ENCODE data around the gene ARHGAP24.
"Not testable (repeated sequence)": the region's sequence is repeated elsewhere in the genome, so short reads cannot be mapped to it uniquely, and the experiment has no call there.

ARHGAP24 gene

GRCh38 chr4:85929961-85930665 lies 455.2 kb downstream of the ARHGAP24 start:
- no peak for DNase-seq

DNA sequence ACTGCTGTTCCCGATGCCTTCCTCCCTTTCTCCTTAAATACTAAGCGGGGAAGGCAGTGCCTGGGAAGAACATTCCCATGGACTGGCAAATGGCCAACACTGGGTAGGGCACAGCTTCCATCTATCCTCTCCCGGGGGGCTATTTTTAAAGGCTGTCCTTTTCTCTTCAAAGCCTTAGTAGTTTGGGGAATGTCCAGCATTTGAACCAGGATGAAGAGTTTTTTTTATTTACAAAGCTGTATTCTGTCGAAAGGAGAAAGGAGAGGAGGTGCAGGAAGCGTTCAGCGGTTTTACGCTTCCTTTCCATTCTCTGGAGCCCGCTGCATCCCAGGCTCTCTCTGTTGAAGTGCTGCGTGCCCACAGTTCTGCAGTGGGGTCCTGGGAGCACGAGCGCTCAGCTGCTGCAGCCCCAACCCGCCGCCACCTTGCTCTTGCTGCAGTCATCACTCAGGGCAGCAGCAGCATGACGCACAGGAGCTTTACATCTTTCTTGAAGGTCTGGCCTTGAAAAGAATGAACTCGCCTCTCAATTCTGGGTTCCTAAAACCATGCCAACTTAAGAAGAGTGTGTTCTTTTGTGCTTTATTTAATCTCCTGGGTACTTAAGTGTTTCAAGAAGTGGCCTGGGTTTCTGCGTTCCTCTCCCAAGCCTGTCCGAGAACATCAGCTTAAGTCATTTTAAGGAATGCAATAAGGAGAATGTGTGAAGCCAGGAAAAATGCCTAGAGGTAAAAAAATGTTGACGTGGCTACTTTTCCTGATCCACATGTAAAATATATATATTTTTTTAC lies 457.7 kb downstream of the ARHGAP24 start:
- no peak for DNase-seq

DNA sequence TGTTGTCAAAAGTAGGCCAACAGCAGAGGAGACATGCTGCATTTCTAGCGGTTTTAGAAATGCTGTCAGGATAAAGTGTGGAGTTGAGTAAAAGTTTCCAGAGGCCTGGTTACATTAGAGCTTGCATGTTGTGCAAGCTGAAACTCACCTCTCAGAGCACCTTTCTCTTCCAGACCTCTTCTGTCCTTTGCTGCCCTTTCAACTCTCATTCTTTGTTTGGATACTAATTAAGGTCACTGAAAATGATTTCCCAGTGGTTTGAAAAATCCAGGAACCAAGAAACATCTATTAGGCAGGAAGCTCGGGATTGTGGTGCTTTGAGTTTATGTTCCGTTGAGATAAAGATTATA lies 458.3 kb downstream of the ARHGAP24 start:
- DNase-seq: no peak

GRCh38 chr4:85937507-85937906 lies 462.6 kb downstream of the ARHGAP24 start:
- DNase-seq: no peak

DNA sequence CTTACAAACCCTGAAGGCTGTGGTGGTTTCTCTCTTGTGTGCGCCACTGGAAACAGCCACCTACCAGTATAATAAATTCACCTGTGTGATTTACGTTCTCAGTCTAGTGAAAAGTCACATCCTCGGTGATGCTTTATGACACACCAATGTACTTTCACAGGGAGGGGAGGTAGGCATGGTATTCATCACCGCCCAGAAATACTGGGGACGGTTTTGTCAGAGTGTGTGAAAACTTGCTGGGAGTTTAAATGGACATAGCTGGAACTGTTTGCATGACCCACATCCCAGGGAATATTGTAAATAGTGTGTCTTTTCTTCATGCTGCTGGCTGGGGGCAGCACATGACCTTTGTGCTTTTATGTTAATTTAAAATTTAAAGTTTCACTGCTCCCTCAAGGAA lies 463.1 kb downstream of the ARHGAP24 start:
- DNase-seq: no peak

DNA sequence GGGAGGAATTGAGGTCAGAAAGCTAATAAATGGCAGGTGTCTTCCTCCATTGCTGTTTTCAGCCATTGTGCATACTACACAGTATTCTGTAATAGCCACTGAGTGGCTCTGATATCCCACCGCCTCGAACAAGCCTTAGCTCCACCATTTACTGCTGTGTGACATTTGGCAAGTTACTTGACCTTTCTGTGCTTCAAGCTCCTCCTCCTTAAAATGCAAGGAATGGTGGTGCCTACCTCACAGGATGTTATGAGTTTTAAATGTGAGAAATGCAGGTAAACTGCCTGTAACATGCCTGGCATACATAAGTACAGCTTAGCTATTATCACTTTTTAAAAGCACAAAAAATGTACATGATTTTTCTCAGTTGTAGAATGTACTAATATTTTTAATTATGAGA lies 464.0 kb downstream of the ARHGAP24 start:
- DNase-seq: no peak

GRCh38 chr4:85939595-85939994 lies 464.6 kb downstream of the ARHGAP24 start:
- no peak for DNase-seq

- DNase-seq: no peak
Observed at GRCh38 chr4:85940151-85940550, 465.2 kb downstream of the ARHGAP24 start.

DNA sequence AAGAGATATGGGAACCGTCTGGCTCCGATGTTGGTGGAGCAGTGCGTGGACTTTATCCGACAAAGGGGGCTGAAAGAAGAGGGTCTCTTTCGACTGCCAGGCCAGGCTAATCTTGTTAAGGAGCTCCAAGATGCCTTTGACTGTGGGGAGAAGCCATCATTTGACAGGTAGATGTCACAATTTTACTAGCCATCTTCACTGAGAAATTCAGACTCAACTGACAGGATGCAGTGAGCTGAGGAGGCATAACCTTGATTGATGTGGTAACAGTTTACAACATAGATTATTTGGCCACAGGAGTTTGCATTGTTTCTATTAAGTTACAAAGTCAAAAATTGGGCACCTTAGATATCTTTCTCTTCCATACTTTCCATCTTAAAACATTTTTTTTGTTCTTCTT lies 467.2 kb downstream of the ARHGAP24 start:
- no peak for DNase-seq

DNA sequence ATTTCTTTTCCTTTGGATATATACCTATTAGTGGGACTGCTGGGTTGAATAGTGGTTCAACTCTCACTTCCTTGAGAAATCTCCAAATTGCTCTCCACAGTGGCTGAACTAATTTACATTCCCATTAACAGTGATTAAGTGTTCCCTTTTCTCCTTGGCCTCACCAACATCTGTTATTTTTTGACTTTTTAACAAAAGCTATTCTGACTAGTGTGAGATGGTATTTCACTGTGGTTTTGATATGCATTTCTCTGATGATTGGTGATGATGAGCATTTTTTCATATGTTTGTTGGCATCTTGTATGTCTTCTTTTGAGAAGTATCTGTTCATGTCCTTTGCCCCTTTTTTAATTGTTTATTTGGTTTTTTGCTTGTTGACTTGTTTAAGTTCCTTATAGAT lies 471.9 kb downstream of the ARHGAP24 start:
- no peak for DNase-seq

GRCh38 chr4:85951099-85951498 lies 476.1 kb downstream of the ARHGAP24 start:
- no peak for DNase-seq

- no peak for DNase-seq
Observed at GRCh38 chr4:85952528-85952927, 477.6 kb downstream of the ARHGAP24 start.

GRCh38 chr4:85952972-85953650 lies 478.2 kb downstream of the ARHGAP24 start:
- DNase-seq: no peak

- DNase-seq: no peak
Observed at GRCh38 chr4:85953651-85954018, 478.7 kb downstream of the ARHGAP24 start.

DNA sequence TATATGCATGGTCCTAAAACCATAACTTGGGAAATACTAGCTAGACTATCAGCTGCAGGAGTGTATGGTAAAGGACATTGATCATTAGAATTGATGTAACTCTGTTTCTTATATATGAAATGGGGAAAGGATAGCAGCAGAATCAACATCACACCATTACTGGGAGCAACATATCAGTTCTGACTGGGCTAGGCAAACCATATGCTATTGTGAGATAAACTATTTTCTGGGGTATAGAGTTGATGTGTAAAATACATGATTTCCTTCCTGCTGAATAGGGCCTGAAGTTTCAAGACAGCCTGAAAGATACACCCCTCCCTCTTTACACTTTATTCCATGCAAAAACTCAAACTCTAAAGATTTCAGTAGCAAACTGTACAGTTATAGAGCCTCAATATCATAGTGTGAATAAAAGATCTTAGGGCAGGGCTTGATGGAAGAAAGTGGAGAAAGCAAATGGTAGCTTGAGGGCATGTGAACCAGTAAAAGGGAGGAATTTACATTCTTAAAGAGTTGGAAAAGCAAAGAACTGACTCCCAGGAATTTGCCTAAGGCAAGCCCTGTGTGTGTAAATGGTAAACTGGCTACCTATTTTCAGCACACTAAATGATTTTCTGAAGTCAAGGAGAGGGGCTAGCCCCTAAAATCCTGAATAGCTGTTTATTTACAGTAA lies 480.8 kb downstream of the ARHGAP24 start:
- no peak for DNase-seq

DNA sequence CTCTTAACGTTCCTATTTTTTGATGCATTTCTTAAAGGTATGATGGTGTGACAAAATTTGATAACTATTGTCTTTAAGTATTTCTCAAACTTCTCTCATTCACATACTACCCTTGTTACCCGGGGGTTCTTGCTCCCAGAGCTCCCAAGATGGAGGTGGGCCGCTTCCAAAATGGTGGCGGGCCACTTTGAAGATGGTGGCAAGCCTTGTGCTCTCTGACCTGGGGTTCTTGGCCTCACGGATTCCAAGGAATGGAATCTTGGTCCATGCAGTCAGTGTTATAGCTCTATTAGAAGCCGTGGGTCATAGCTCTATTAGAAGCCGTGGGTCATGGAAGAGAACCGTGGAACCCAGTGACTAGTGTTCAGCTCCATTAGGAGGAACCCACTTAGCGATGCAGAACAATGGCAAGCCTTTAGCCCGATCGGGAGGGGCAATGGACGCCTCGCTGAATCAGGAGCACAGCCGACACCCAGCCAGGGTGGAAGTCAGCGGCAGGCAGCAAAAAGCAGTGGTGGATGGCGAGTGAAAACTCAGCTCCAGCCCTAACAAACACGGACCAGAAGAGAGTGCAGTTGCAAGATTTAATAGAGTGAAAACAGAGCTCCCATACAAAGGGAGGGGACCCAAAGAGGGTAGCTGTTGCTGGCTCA lies 481.5 kb downstream of the ARHGAP24 start:
- no peak for DNase-seq

DNA sequence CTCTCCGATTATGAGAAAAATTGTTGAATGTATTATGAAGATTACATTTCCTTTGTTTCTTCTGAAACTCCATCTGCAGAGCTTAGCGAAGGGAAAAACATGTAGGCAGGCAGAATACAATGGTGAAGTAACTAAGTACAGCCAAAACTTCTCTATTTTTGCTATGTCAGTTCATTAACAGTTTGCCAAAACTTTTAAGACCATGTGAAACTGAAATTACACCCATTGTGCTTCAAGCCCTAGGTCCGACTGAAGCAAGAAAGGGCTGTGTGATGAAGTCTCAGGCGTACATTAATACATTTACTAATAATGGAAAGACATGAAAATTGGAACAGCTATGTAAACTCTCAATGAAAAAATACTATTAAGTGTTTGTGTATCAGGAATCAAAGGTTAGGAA lies 486.9 kb downstream of the ARHGAP24 start:
- no peak for DNase-seq

DNA sequence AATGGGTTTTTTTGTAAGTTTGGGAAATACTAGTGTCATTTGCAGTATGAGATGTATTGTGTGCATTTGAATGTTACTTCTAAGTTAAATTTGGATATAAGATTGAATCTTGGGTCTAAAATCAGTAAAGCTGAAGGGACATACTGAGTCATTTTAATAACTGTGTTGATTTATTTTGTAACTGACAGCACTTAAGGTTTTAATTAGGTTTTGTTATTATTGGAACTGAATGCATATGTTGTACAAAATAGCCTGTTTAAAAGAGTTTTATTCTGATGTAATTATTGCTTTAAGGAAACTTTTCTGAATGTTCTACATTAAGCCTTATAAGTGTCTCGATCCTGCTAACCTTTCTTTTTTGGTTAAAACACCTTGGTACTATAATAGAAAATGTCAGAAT lies 488.3 kb downstream of the ARHGAP24 start:
- DNase-seq: no peak

DNA sequence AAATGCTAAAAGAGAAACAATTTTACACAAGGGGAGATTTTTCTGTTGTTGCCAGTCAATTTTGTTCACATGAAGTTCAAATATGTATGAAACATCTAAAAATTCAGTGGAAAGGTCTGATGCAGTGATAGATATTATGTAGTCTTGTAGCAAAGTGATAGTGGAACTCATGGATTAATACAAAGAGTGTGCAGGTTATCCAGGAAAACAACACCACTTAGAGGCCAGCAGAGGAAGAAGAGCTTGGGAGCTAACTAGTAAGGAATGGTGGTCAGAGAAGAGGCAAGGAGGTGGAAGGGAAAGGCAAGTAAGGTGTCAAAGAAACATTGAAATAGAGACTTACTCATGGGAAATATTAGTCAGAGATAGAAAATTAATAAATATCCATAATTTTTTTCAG lies 489.3 kb downstream of the ARHGAP24 start:
- no peak for DNase-seq

DNA sequence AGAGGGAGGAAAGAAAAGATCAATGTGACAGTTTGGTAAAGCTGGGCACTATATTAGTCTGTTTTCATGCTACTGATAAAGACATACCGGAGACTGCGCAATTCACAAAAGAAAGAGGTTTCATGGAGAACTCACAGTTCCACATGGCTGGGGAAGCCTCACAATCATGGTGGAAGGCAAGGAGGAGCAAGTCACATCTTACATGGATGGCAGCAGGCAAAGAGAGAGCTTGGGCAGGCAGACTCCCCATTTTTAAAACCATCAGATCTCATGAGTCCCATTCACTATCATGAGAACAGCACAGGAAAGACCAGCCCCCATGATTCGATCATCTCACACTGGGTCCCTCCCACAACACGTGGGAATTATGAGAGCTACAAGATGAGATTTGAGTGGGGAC lies 490.1 kb downstream of the ARHGAP24 start:
- not testable (repeated sequence) for DNase-seq

DNA sequence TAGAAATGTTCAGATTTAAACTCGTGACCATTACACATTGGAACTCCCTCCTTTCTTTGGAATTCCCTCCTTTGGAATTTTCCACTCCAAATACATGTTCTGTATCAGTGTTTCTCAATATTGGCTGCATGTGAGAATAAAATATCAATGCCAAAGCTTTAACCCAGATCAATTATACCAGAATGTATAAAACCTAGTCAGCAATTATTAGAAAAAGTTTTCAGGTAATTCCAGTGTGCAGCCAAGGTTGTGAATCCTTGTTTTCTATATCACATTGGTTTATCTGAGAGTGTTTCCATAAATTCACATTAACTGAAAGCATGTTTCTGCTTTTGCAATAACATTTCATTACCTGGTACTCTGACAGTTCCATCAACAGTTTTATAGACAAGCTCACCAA lies 490.6 kb downstream of the ARHGAP24 start:
- DNase-seq: no peak

GRCh38 chr4:85966373-85966772 lies 491.4 kb downstream of the ARHGAP24 start:
- no peak for DNase-seq

DNA sequence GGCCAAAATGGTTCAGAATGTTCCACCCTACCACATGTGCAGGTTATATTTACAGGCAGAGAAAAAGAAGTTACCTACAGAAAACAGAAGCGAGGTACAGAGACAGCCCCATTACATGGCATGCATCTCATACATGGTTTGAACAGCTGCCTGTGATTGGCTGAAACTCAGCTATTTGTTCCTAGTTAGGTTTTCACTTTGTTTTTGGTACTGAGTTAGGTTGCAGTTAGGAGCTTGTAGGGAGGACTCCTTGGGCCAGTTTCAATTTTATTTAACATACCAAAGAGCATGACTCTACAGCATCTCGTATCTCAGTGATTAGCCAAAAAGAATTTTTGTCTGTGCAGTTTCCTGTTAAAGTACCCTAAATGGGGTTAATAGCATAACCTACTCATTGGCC lies 492.9 kb downstream of the ARHGAP24 start:
- DNase-seq: no peak
